Panc1 (cell line): Measurements from ENCODE around the gene TM9SF3. TPM values are rescaled to one million over a fixed set of nuclear protein-coding genes. Genes with fewer than 3 reads are reported as not detected.

Source experiments
- ATAC-seq: fragments of 200-7000 bp; cut with Tn5 transposase; 2 replicates; pipeline ENCODE4 v1.9.1; 2020; ENCODE audit warnings: mild to moderate bottlenecking, moderate library complexity
- BruUV-seq: library from RNA; stranded (reverse); fragments of 400-500 nt; replicated peaks from 2 replicates; lab custom pipeline; 2021; lab: Mats Ljungman, UMichigan
- CTCF ChIA-PET: fragments of 300-600 bp; sonication (Branson Sonifier 250); formaldehyde crosslinking; loops from one replicate; lab custom pipeline; 2022; ENCODE audit warnings: antibody characterized with exemption; lab: Charles Lee
- POLR2A ChIA-PET: fragments of 300-600 bp; sonication (Branson Sonifier 250); formaldehyde crosslinking; loops from one replicate; lab custom pipeline; 2022; ENCODE audit warnings: antibody characterized with exemption; lab: Charles Lee
- DNase-seq: peaks from one replicate; pipeline ENCODE4 v3.0.0-alpha.2; 2010; ENCODE audit warnings: low read depth, low spot score
- H3K27ac ChIP-seq: 2 replicates; pipeline ENCODE4 v1.5.1; 2011; ENCODE audit warnings: mild to moderate bottlenecking, low read length, inconsistent platforms
- H3K27me3 ChIP-seq: fragments of 200-500 bp; sonication (Bioruptor generic); 2 replicates; pipeline ENCODE4 v1.6.0; 2014; ENCODE audit warnings: low read length, inconsistent platforms; ENCODE audit not compliant: control insufficient read depth, insufficient read depth
- H3K36me3 ChIP-seq: fragments of 200-500 bp; sonication (Bioruptor generic); 2 replicates; pipeline ENCODE4 v1.5.1; 2014; ENCODE audit warnings: inconsistent platforms, mild to moderate bottlenecking, low read length, moderate library complexity; ENCODE audit not compliant: control insufficient read depth, insufficient read depth
- H3K4me1 ChIP-seq: 2 replicates; pipeline ENCODE4 v1.5.1; 2011; ENCODE audit warnings: inconsistent platforms, mild to moderate bottlenecking, low read length, moderate library complexity; ENCODE audit not compliant: control insufficient read depth, insufficient read depth
- H3K4me3 ChIP-seq, 2 experiments: 2 replicates each; pipeline ENCODE4 v1.5.1; 2011 to 2012; ENCODE audit warnings: low read depth in 2 of 2, low read length in 2 of 2, mild to moderate bottlenecking in 2 of 2, inconsistent platforms in 1 of 2, moderate library complexity in 1 of 2
- H3K9me3 ChIP-seq: fragments of 200-500 bp; sonication (Bioruptor generic); 2 replicates; pipeline ENCODE4 v1.5.1; 2014; ENCODE audit warnings: low read depth, mild to moderate bottlenecking, inconsistent platforms, low read length, moderate library complexity; ENCODE audit not compliant: control insufficient read depth, insufficient read depth
- POLR2AphosphoS5 ChIP-seq: IDR thresholded peaks from 2 replicates; pipeline ENCODE4 v1.6.1; 2012; ENCODE audit warnings: mild to moderate bottlenecking, low read depth, low read length, moderate library complexity
- SIN3A ChIP-seq: IDR thresholded peaks from 2 replicates; pipeline ENCODE4 v1.6.1; 2012; ENCODE audit warnings: low read depth, mild to moderate bottlenecking, low read length, moderate library complexity, borderline replicate concordance; ENCODE audit not compliant: insufficient read depth
- TCF7L2 ChIP-seq: IDR thresholded peaks from 2 replicates; pipeline ENCODE4 v1.6.1; 2011; ENCODE audit warnings: mild to moderate bottlenecking, low read depth, low read length, inconsistent platforms
- in situ Hi-C: cut with HindIII; loops from 2 replicates; pipeline ENCODE4 v1.10.0; 2016; ENCODE audit warnings: low sequenced_read_pairs, low pct_unique_long_range_greater_than_20kb
- intact Hi-C: fragments of 100-400 bp; cut with micrococcal nuclease; formaldehyde crosslinking; loops from one replicate; pipeline ENCODE4 v1.10.0; 2022; ENCODE audit not compliant: unreplicated experiment
- total RNA-seq: library from RNA; stranded (reverse); gene quantifications from one replicate; pipeline ENCODE4 v1.2.1, GENCODE V29; 2021; ENCODE audit not compliant: unreplicated experiment
- TF ChIP-seq, protein P1 (sequence below), 2 experiments: IDR thresholded peaks; 2 replicates each; pipeline ENCODE4 v1.6.1; 2011 to 2012; ENCODE audit warnings: low read depth in 2 of 2, control low read depth in 1 of 2, low read length in 1 of 2, mild to moderate bottlenecking in 1 of 2, moderate library complexity in 1 of 2; ENCODE audit not compliant: insufficient read depth in 1 of 2
- TF ChIP-seq, protein P2 (sequence below): fragments of 450-650 bp; IDR thresholded peaks from 2 replicates; pipeline ENCODE4 v1.5.1; 2017; ENCODE audit warnings: mild to moderate bottlenecking

The TM9SF3 gene
- total RNA-seq, 1 experiment from 2014 or later = 179 TPM

- intact Hi-C loops = no loop called here
- no peak for DNase-seq
- ATAC-seq = no peak
- no peaks in the 10 kb centered on the region for H3K9me3 ChIP-seq
- no peaks in the 10 kb centered on the region for H3K4me1 ChIP-seq
- no peak overlapping the region for H3K4me3 ChIP-seq
- H3K27ac ChIP-seq = no peak overlapping the region
- in situ Hi-C loops = no loop called here
- ChIA-PET CTCF (no interaction called here), POLR2A (interaction anchor here (0.5 kb wide), 1 partner anchor 61 kb away, joined by 3 read pairs; no protein-coding TSS in a partner anchor)
- H3K36me3 ChIP-seq = no peaks in the 10 kb centered on the region
- no peak for TF ChIP-seq POLR2AphosphoS5
- TF ChIP-seq TCF7L2 = no peak
- TF ChIP-seq, protein P1, sequence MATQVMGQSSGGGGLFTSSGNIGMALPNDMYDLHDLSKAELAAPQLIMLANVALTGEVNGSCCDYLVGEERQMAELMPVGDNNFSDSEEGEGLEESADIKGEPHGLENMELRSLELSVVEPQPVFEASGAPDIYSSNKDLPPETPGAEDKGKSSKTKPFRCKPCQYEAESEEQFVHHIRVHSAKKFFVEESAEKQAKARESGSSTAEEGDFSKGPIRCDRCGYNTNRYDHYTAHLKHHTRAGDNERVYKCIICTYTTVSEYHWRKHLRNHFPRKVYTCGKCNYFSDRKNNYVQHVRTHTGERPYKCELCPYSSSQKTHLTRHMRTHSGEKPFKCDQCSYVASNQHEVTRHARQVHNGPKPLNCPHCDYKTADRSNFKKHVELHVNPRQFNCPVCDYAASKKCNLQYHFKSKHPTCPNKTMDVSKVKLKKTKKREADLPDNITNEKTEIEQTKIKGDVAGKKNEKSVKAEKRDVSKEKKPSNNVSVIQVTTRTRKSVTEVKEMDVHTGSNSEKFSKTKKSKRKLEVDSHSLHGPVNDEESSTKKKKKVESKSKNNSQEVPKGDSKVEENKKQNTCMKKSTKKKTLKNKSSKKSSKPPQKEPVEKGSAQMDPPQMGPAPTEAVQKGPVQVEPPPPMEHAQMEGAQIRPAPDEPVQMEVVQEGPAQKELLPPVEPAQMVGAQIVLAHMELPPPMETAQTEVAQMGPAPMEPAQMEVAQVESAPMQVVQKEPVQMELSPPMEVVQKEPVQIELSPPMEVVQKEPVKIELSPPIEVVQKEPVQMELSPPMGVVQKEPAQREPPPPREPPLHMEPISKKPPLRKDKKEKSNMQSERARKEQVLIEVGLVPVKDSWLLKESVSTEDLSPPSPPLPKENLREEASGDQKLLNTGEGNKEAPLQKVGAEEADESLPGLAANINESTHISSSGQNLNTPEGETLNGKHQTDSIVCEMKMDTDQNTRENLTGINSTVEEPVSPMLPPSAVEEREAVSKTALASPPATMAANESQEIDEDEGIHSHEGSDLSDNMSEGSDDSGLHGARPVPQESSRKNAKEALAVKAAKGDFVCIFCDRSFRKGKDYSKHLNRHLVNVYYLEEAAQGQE (IDR thresholded peaks at IDR 0.05; ENCODE audit: insufficient read depth in 1 of 2, low read depth in 2 of 2, low read length in 1 of 2) = no peak
- TF ChIP-seq, protein P2, sequence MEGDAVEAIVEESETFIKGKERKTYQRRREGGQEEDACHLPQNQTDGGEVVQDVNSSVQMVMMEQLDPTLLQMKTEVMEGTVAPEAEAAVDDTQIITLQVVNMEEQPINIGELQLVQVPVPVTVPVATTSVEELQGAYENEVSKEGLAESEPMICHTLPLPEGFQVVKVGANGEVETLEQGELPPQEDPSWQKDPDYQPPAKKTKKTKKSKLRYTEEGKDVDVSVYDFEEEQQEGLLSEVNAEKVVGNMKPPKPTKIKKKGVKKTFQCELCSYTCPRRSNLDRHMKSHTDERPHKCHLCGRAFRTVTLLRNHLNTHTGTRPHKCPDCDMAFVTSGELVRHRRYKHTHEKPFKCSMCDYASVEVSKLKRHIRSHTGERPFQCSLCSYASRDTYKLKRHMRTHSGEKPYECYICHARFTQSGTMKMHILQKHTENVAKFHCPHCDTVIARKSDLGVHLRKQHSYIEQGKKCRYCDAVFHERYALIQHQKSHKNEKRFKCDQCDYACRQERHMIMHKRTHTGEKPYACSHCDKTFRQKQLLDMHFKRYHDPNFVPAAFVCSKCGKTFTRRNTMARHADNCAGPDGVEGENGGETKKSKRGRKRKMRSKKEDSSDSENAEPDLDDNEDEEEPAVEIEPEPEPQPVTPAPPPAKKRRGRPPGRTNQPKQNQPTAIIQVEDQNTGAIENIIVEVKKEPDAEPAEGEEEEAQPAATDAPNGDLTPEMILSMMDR = no peak
- no peak for TF ChIP-seq SIN3A
- H3K27me3 ChIP-seq = peaks cover 14% of the 10 kb centered on the region
- BruUV-seq = no TSS peak
These were observed 98.5 kb downstream of the TM9SF3 start for GRCh38 chr10:96488161-96488935.

GRCh38 chr10:96482815-96483588, 103.8 kb downstream of the TM9SF3 start:
- in situ Hi-C loops = no loop called here
- Histone ChIP-seq H3K4me1 (no peaks in the 10 kb centered on the region), H3K36me3 (no peaks in the 10 kb centered on the region), H3K9me3 (no peaks in the 10 kb centered on the region), H3K4me3 (no peak overlapping the region), H3K27ac (no peak overlapping the region), H3K27me3 (peaks cover 23% of the 10 kb centered on the region)
- ChIA-PET CTCF (no interaction called here), POLR2A (no interaction called here)
- no TSS peak for BruUV-seq
- no peak for ATAC-seq
- TF ChIP-seq, protein P1 (IDR thresholded peaks at IDR 0.05; ENCODE audit: insufficient read depth in 1 of 2, low read depth in 2 of 2, low read length in 1 of 2) = no peak
- TF ChIP-seq TCF7L2 = no peak
- intact Hi-C loops = no loop called here
- no peak for DNase-seq
